ENCODE measurements around the gene PVALEF.

The PVALEF gene

GRCh38 chr17:81194225-81194760, 29.0 kb downstream of the PVALEF start:
- TF ChIP-seq NFIC (IDR thresholded peaks at IDR 0.05) = no peak
- no peak for TF ChIP-seq CEBPB (IDR thresholded peaks at IDR 0.05)
- no peak for TF ChIP-seq USF1 (IDR thresholded peaks at IDR 0.05)
- no peak for TF ChIP-seq ZBTB7A (IDR thresholded peaks at IDR 0.05; ENCODE audit: low read depth)
- no peak for TF ChIP-seq MAX (IDR thresholded peaks at IDR 0.05)
- no peak for TF ChIP-seq FOXM1 (IDR thresholded peaks at IDR 0.05; ENCODE audit: borderline replicate concordance, low read depth)
- TF ChIP-seq YY1 (IDR thresholded peaks at IDR 0.05; ENCODE audit: low read depth) = no peak
- no peak for TF ChIP-seq CREB1 (IDR thresholded peaks at IDR 0.05; ENCODE audit: low read depth)
- no peak for TF ChIP-seq TEAD4 (IDR thresholded peaks at IDR 0.05)
- no peak for TF ChIP-seq EGR1 (IDR thresholded peaks at IDR 0.05)
- no peak for TF ChIP-seq TCF12 (IDR thresholded peaks at IDR 0.05; ENCODE audit: low read depth)
- TF ChIP-seq TAF1 (IDR thresholded peaks at IDR 0.05; ENCODE audit: low read depth) = no peak
- no peak for TF ChIP-seq EP300 (IDR thresholded peaks at IDR 0.05; ENCODE audit: borderline replicate concordance)
- no peak for TF ChIP-seq REST (IDR thresholded peaks at IDR 0.05; ENCODE audit: low read depth)

- TF ChIP-seq NFIC (IDR thresholded peaks at IDR 0.05) = no peak
- TF ChIP-seq EP300 (IDR thresholded peaks at IDR 0.05; ENCODE audit: borderline replicate concordance) = no peak
- no peak for TF ChIP-seq USF1 (IDR thresholded peaks at IDR 0.05)
- no peak for TF ChIP-seq MAX (IDR thresholded peaks at IDR 0.05)
- no peak for TF ChIP-seq YY1 (IDR thresholded peaks at IDR 0.05; ENCODE audit: low read depth)
- TF ChIP-seq REST (IDR thresholded peaks at IDR 0.05; ENCODE audit: low read depth) = no peak
- TF ChIP-seq CEBPB (IDR thresholded peaks at IDR 0.05) = no peak
- TF ChIP-seq RAD21 (IDR thresholded peaks at IDR 0.05; ENCODE audit: low read depth) = no peak
- no peak for TF ChIP-seq TAF1 (IDR thresholded peaks at IDR 0.05; ENCODE audit: low read depth)
- no peak for TF ChIP-seq TCF12 (IDR thresholded peaks at IDR 0.05; ENCODE audit: low read depth)
These were observed 29.9 kb downstream of the PVALEF start for GRCh38 chr17:81194941-81195901.

GRCh38 chr17:81195941-81196495, 30.7 kb downstream of the PVALEF start:
- TF ChIP-seq TEAD4 (IDR thresholded peaks at IDR 0.05) (no peak), FOXM1 (IDR thresholded peaks at IDR 0.05; ENCODE audit: borderline replicate concordance, low read depth) (no peak), REST (IDR thresholded peaks at IDR 0.05; ENCODE audit: low read depth) (no peak), CEBPB (IDR thresholded peaks at IDR 0.05) (no peak), TAF1 (IDR thresholded peaks at IDR 0.05; ENCODE audit: low read depth) (no peak), EP300 (IDR thresholded peaks at IDR 0.05; ENCODE audit: borderline replicate concordance) (no peak), NFIC (IDR thresholded peaks at IDR 0.05) (no peak), RAD21 (IDR thresholded peaks at IDR 0.05; ENCODE audit: low read depth) (no peak)

Data from Ishikawa (cell line).